HG02970 (cell line): ENCODE data around the gene LRBA.

Experiments
- ATAC-seq: cut with Tn5 transposase; IDR thresholded peaks from one replicate; pipeline ENCODE4 v1.9.1; 2021; ENCODE audit warnings: mild to moderate bottlenecking, moderate library complexity, moderate number of reproducible peaks; ENCODE audit not compliant: unreplicated experiment, low FRiP score

The LRBA gene

DNA sequence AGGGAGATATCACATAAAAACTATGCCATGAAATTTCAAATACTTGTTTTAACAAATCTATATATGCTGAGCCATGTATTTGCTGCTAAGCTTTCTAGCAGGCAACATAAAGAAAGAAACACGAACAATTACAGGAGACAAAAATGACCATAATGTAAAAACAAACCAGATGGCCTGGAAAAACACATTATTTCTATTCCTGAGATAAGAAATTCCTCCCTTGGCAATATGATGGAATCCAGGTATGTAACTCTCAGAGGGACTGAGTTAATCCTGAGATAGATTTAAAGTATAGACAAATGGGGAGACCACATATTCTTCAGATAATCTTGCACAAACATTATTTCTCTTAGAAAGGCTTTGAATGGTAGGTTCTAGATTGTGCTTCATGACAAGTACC is 657.3 kb downstream of the LRBA start:
- ATAC-seq: no peak

DNA sequence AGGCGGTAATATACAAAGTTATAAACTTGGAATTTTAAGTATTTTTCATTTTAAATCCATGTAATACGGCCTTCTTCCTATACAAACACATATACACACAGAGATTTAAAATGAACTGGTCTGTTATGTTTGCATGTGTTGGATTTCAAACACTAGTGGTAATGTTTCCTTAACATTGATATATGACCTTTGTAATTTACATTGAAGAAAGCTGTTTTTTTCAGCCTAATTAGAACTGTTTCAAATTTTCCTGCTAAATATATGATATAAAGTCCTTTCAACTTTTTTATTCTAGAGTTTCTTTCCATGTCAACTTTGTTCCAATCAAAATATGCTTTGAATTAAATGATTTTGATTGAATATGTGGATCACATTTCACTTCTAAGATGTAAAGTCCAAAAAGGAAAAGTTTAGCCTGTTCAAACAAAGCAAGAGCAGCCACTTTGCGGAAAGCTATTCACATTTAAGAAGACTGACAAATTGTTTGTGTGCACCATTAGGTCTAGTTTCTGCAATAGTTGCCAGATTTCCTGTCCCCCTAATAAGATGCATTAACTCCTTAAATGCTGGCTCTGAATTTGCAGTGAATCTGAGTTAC is 659.1 kb downstream of the LRBA start:
- ATAC-seq: no peak

DNA sequence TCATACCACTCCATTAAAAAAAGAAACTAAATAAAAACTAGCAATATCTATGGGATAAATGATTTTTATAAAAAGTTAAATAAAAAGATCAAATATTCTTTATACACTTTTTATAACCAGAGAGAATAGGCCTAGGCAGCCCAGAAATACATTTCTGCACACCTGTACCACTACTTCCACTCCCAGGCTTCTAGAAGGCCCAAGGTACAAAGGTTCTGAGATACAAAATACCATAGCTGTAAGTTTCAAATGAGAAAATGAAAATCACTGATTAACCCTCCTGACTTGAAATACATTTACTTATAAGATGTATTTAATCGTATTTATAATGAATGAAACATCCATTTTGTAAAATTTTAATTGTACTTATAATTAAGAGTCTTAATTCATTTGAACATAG is 659.7 kb downstream of the LRBA start:
- ATAC-seq: no peak

DNA sequence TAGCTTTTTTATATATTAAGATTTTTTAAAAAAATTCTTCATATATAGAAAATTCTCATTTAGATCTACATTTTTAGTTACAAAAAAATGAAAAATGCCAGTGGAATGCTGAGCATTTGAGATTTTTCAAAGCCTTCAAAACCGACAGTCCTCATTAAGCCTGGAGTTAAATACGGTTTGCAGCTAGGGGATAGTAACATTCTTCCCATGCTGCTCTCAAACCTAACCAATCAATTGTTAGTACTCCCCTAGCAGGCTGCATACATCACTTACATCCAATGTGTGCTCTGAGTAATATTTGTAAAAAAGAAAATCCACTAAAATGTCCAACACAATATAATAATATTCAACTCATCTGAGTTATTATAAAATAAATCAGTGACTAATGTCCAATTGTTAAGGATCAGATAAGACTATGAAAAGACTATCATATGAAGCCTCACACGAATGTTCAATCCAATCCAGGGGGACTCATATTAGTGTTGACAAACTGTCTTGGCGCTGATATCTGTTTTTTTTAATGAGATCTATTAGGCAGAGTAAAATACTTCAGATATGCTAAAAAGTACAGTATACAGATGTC is 660.8 kb downstream of the LRBA start:
- ATAC-seq: no peak

DNA sequence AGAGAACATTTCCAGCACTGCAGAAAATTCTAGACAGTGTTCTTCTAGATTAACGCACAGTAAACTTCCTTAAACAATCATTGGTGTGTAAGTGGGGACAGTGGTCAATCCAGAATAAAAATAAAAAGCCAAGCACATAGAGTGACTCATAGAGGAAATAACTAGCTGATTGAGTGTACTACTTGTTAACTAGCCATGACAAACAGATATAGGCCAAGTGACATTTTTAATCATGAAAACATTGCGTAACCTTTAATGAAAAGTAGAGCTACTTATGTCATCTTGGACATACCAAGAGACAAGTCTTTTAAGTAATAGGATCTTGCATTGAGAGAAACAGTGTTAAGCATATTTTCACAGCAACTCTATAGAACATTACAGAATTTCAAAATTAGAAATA is 667.0 kb downstream of the LRBA start:
- ATAC-seq: no peak

DNA sequence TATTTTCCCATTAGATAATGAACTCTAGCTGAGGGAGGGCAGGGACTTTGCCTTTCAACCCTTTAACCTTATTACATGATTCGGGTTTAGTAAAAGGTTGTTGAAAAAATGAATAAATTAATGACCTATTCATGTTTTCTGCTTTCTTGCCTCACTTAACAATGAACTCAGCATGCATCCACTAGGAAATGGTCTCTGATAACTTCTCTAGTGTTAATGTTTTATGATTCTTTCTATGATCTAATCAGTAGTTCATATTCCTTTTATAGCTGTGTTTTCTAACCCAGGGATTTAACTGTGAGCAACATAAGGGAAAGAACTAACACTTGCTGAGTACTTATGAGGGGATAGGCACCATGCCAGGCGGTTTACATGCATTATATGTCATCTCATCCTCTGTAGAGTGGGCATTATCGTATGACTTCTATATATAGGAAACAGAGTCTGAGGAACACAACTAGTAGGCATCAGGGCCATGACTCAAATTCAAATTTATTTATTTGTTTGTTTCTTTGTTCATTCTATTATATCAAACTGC is 669.8 kb downstream of the LRBA start:
- ATAC-seq: no peak

DNA sequence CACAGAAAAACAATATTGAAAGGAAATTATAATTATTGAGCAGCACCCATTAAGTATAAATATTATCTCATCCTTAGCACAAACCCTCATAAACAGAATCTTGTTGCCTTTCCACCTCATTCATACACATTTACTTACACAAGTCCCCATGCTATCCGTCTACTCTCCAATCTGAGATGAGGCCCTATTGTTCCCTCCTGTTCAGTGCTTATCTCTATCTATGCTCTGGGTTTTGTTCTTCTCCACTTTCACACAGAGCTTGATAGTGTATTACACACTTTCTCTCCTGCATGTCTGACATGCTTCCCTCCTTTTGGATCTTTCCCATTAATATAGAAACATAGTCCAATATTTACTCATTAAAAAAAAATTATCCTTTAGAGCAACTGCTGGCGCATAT is 671.3 kb downstream of the LRBA start:
- no peak for ATAC-seq

DNA sequence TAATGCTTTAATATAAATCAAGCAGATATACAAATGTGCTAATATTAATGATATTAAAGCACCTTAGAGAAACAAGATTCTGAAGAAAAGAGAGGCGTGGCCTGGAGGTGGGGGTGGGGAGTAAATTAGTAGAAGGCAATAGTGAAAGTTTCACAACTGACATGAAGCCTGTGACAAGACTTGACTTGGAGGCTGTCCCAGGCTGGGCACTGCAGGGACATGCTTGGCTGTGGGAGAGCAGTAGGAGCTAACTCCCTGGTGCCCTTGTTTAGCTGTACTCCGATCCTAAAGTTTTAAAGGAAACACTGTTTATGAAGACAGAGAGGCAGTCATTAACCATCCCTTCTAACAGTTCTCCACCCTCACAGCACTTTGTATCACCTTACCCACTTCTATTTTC is 672.1 kb downstream of the LRBA start:
- no peak for ATAC-seq

DNA sequence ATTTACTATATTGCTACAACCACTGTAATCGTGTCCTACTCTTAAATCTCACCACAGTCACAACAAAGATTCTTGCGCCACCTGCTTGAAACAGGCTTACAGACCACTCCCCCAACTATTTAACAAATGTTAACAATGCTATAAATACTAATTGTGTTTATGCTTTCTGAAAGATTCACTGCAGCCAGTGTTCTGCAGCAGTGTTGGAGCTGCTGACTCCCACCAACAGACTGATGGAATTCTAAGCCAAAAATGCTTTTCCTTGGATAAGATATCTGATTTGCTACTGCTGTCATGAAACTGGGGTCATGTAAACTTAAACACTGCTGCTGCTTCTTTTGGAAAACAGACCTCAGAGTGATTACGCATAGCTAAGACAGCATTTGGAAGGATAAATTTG is 677.4 kb downstream of the LRBA start:
- no peak for ATAC-seq

DNA sequence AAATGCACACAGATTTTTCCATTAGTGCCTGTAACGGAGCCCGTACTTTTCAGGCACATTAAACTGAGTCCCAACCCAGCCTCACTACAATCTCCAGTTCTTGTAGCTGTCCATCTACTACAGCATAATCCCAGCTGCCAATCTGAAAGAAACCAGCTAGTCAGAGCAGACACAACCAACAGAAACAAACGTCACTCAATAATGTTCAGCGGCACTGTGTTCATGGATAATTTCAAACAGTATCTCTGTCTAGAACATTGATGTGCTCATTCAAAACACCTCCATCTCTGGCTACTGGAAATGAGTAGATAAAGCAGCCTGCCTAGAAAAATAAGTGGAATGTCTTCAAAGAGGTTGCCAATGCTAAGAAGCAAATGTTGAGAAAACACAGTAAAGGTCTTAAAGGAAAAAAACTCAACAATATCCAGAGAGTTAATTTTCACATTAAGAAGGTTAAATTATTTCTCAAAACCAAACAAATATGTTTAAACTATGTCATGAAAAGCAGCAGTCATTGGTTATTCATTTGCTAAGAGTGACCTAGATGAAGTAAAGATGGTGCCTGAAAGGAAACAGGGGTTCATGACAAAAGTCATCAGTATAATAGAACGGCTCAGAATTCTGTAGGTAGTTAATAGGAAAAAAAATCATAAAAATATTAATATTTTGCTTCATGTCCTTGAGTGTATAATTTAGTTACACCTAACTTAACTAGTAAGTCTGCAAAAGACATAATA is 678.2 kb downstream of the LRBA start:
- ATAC-seq: no peak

DNA sequence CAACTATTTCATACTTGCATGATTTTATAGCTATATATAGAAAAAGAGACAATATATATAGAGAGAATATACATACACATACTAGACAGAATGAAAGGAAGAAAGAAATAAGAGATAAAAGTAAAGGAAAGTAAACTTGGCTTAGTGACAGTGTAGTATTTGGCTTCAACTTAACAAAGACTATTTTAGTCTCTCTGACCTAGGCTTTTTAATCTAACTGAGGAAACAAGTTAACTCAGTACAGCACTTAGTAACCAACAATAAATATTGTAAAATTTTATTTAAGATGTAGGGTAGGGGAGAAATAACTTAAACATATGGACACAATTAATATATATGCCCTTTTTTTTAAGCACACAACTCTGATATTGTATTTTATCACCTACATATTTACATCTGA is 682.1 kb downstream of the LRBA start:
- ATAC-seq: no peak

DNA sequence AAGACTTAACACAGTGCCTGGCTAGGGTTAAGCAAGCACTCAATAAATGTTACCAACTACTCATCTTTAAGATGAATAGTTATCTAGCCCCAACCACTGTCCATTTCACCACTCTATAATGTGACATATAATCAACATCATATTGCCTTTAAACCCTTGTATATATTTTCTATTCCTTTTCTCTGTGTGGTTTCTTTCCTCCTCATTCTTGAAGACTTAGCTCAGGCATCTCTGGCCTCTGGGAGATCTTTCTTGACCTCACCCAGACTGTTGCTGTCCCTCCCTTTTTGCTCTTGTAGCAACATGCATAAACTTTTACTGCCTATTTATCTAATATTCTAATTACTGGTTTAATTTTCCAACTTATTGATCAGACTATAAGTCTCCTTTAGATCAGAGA is 683.0 kb downstream of the LRBA start:
- no peak for ATAC-seq

DNA sequence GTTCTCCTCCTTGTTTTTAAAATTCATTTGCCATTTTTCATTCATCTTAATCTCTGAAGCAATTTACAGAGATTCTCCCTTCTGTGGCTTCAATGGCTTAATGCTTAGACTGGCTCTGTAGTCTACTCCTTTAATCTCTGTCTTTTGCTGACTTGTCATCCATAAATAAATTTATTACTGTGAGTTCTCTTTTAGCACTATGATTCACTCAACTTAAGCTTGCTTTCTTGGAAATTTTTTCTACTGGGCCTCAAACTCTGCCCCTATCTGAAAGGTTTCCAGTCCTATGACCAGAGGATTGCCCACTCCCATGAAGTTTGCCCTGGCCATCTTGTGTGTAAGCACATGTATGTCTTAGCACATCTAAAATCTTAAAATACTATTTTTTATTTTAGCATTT is 685.7 kb downstream of the LRBA start:
- no peak for ATAC-seq

DNA sequence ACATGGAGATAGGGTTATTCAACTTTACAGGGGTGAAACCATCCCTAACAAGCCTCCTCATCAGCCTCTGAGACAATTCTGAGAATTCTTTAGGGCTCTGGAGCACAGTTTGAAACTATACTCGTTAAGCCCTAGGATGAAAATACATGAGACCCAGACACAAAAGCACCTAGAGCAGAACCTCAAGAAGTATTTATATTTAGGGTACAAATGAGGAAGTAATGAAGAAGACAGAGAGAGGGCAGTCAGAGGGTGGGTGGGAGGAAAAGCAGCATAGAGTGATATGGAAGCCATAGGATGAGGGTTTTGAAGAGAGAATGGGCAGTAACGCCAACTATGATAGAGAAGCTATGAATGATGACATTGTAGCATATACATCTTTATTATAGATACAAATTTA is 686.6 kb downstream of the LRBA start:
- ATAC-seq: no peak

DNA sequence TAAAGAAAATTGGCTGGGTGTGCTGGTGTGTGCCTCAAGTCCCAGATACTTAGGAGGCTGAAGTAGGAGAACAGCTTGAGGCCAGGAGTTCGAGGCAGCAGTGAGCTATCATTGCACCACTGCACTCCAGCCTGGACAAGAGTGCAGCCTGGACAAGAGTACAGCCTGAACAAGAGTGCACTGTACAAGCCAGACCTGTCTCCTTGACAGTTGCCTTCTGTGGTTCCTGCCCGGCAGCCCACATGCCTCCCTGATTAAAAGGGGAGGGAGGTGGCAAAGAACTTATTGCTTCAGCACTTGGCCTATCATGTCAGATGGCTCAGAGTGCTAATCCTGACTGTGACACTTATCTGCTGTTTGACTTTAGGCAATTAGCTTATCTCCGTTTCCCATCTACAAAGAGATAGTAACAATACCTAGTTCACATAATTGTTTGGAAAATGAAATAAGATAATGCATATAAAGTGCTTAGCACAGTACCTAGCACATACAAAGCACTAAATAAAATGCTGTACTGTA is 687.8 kb downstream of the LRBA start:
- ATAC-seq: no peak

DNA sequence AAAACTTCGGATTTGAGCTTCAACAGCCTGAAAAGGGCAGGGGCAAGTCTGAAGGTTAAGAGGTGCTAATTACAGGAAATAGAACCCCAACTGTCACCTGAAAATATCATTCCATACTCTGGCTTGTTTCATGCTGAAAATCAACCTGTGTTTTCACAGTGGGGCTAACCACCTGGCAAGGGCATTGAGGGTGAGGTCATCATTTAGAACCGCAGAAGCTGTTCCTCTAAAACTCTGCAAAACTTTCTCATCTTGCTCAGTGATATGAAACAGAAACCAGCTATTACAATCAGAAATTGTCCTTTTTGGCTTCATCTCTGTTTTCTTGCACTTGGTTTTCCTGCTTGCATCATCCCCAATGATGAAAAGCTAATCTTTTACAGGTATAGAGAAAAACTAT is 689.2 kb downstream of the LRBA start:
- no peak for ATAC-seq

DNA sequence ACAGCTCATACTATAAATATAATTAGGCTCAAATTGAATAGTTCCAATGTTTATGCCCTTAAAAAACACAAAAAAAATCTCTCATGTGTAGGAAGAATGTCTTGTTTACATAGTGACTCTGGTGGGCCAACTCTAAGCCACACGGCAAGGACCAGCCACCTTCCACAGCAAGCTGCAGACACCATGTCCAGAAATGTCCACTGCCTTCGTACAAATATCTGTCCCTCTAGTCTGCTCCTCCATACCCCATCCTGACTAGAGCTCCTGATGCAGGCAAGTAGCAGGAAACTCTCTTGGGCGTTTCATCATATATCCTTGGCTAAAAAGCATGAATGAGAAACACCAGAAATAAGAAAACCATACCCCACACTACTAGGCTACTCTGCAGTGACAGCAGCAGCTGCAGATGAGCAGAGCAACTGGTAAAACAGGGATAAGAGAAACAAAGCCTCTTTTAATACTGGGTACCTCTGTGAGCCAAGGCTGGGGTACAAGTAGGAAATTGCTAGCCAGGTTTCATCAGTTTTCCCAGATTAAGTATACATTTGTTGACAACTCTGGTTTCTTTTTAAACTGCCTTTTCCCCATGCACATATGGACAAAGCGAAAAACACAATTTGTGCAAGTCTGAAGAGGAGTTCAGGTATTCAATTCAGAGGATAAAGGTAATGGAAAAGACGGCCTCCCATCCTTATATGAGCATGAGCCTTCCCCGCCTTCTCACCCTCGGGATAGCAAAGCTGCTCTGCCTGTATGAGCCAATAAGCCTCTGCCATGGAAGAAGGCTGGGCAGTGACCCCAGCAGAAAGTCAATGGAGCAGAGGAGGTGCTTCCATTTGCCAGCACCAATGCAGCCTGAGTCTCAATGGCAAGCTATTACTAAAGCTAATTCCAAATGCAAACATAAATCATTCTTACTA is 691.4 kb downstream of the LRBA start:
- no peak for ATAC-seq

DNA sequence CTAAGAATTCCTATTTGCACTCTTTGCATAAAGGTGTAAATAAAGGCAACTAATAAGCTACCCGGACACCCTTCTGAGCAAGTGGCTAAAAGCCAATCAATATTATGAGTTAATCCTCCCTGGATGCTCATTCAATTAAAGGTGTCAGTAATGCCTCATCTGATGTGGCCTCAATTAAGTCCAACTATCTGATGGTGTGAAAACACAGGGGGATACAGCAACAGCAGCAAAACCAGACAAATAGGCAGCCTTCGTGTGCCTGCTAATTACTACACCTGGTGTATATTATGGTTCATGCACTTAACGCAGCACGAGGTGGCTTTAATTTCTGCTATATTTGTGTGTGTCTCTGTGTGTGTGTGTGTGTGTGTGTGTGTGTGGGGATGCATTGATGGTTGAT is 692.4 kb downstream of the LRBA start:
- ATAC-seq: no peak

DNA sequence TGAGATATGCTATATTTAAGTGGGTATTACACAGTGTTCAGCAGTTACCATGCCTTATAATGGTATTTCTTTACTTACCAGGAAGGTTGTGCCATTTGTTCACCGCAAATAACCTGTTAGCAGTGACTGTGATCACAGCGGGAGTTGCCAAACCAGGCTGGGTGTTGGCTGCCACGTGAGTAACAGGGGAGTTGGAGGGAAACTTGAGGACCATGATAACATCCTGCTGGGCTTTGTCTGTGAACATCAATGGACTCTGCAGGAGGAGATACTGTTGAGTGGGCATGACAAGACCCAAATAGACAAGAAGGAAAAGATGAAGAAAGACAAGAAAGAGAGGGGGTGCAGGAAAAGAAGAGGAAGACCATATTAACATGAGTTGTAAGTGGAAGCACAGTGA is 694.0 kb downstream of the LRBA start:
- ATAC-seq: no peak

DNA sequence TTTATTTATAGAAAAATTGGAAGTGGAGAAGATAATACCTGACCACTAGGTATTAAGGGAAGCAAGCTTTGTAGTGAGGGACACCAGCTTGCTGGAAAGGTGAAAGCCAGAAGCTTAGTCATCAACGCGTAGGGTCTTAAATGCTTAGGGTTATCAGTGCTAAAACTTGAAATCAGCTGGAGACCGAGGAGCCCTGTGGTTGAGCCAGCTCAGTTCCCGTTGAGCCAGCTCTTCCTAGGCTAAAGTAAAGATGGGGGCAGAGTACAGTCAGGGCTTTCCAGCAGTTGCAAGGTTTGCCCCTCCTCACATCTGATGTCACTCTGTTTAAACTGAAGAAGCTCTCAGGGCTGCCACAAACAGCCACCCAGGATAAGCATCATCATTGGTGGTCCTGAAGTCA is 696.1 kb downstream of the LRBA start:
- ATAC-seq: no peak

DNA sequence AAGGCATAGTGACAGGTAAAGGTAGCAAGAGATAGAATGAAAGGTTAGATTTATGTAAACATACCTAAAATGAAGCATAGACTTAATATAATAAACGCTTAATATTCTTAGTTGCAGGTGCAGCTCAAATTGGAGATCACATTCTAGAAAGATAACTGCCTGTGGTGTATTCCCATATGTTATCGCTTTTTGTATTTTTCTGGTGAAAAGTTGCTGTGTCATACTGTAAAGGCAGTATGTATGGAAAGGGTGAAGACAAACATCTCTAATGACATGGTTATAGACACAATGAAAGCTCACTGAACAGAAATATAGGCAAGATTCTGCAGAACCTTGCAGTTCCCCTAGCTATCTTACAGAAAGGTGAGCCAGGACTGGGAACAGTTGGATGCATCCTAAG is 696.6 kb downstream of the LRBA start:
- ATAC-seq: no peak
